Astrocyte of the spinal cord (primary cell): ENCODE measurements around the gene ZNF678.
"Not testable (repeated sequence)": the region's sequence is repeated elsewhere in the genome, so short reads cannot be mapped to it uniquely, and the experiment has no call there.

Source experiments
- DNase-seq: peaks from one replicate; pipeline ENCODE4 v3.0.0; 2011; ENCODE audit warnings: low read depth, low spot score
- H3K4me3 ChIP-seq: 2 replicates; pipeline ENCODE4 v1.5.1; 2011; ENCODE audit warnings: low read depth, mild to moderate bottlenecking, low read length, moderate library complexity
- CTCF ChIP-seq: IDR thresholded peaks from 2 replicates; pipeline ENCODE4 v1.5.1; 2012; ENCODE audit warnings: low read depth, mild to moderate bottlenecking, low read length, inconsistent platforms
- in situ Hi-C: cut with HindIII; loops from 2 replicates; pipeline ENCODE4 v1.10.0; 2017; ENCODE audit warnings: low sequenced_read_pairs

ZNF678 gene

GRCh38 chr1:227574926-227575325 is 11.6 kb downstream of the ZNF678 start:
- in situ Hi-C loops = no loop called here
- no peak for TF ChIP-seq CTCF
- DNase-seq = no peak
- H3K4me3 ChIP-seq = no peak overlapping the region

- H3K4me3 ChIP-seq = no peak overlapping the region
- DNase-seq = no peak
- no peak for TF ChIP-seq CTCF
- in situ Hi-C loops = no loop called here
Observed at GRCh38 chr1:227576189-227576588, 12.8 kb downstream of the ZNF678 start.

GRCh38 chr1:227577500-227577899 is 14.1 kb downstream of the ZNF678 start:
- in situ Hi-C loops = no loop called here
- no peak for TF ChIP-seq CTCF

GRCh38 chr1:227583354-227583753 is 20.0 kb downstream of the ZNF678 start:
- in situ Hi-C loops = no loop called here
- TF ChIP-seq CTCF = no peak
- no peak for DNase-seq
- H3K4me3 ChIP-seq = no peak overlapping the region

More at GRCh38 chr1:227577500-227577899, 14.1 kb downstream of the ZNF678 start:
- no peak overlapping the region for H3K4me3 ChIP-seq
- DNase-seq = no peak

GRCh38 chr1:227586733-227587132 is 23.4 kb downstream of the ZNF678 start:
- no peak for TF ChIP-seq CTCF
- DNase-seq = no peak
- H3K4me3 ChIP-seq = no peak overlapping the region
- in situ Hi-C loops = no loop called here

GRCh38 chr1:227587968-227588367 is 24.6 kb downstream of the ZNF678 start:
- in situ Hi-C loops = no loop called here
- no peak for DNase-seq
- TF ChIP-seq CTCF = no peak
- no peak overlapping the region for H3K4me3 ChIP-seq

- H3K4me3 ChIP-seq, DNase-seq, in situ Hi-C loops: not testable (repeated sequence)
Observed at GRCh38 chr1:227588769-227589168, 25.4 kb downstream of the ZNF678 start.

- in situ Hi-C loops, DNase-seq, H3K4me3 ChIP-seq: not testable (repeated sequence)
Observed at GRCh38 chr1:227589777-227590176, 26.4 kb downstream of the ZNF678 start.

GRCh38 chr1:227596222-227596621 is 32.9 kb downstream of the ZNF678 start:
- DNase-seq, H3K4me3 ChIP-seq, in situ Hi-C loops: not testable (repeated sequence)
